GM19438 (cell line): ENCODE results near the gene PLRG1.
A peak's percentile ranks its signal among the peaks of the same experiment; 100 is the strongest.

Source experiments
- ATAC-seq: cut with Tn5 transposase; IDR thresholded peaks from one replicate; pipeline ENCODE4 v1.9.1; 2021; ENCODE audit warnings: low read depth; ENCODE audit not compliant: unreplicated experiment

PLRG1 gene

DNA sequence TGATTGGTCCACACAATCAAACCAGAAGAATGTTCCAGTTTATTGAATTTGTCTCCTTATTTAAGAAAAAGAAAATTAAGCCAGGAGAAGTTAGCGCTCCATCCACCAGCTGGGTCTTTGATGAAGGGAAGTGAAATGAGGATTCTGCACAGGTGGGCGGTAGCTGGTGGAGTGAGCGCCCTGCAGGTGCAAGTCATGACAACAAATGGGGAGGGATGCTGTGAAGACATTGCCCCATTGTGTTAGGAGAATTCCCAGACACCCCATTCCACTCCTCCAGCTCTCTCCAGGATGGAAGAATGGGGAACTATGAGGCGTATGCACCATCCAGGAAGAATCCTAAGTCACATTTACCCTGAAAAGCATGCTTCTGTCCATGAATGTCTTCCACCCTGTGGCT lies 22.9 kb downstream of the PLRG1 start:
- no peak for ATAC-seq

DNA sequence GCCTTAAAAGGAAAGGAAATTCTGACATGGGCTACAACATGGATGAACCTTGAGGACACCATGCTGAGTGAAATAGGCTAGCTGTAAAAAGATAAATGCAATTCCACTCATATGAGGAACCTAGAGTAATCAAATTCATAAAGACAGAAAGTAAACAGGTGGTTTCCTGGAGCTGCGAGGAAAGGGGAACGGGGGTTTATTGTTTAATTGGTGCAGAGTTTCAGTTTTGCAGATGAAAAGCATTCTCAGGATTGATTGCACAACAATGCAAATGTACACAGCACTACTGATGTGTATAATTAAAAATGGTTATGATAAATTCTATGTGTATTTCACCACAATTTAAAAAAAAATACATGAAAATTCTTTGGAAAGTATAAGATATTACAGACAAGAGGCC lies 24.0 kb downstream of the PLRG1 start:
- ATAC-seq = peak; percentile 72

DNA sequence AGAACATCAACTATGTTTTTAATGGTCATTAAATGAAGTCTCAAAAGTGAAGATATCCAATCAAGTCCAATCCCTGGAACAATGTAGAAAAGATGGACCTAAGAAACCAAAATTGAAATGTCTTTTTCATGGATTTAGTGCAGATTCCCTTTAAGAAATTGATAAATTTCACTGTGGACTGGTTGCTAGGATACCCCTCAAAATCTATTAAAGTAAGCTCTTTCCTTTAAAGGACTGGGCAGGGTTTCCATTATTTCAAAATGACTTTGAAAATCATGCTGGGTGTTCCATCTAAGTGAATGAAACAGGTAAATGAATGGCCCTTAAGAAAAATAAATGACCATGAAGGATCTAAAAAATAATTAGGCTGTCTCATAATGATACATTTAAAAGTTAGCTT lies 28.6 kb downstream of the PLRG1 start:
- ATAC-seq = no peak

DNA sequence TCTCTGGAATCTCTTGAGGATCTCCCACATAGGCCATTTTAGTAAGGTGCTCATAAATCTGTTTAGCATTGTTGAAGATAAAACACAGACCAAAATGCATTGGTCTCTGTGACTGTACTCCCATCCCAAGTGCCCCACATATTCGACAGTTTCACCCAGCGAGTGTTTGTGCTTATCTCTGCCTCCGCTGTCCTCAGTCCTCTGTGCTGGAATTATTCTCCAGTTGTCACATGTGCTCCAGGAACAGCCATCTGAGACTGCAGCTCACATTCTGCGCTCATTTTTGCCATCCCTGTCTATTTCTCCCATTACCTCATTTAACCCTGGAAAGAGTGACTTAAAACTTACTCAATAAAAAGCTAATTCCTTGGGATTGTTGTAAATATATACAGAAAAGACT lies 31.0 kb downstream of the PLRG1 start:
- ATAC-seq = no peak

DNA sequence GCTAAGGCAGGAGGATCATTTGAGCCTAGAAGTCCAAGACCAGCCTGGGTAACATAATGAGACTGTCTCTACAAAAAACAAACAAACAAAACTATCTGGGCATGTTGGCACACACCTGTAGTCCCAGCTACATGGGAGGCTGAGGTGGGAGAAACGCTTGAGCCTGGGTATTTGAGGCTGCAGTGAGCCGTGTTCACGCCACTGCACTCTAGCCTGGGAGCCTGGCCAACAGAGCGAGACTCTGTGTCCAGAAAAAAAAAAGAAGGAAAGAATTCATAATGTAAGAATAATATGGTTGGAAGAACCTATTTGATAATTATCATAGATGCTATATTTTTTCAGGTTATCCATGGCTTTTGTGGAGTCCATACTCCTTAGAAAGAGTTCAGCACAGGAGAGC lies 32.6 kb downstream of the PLRG1 start:
- ATAC-seq = no peak

DNA sequence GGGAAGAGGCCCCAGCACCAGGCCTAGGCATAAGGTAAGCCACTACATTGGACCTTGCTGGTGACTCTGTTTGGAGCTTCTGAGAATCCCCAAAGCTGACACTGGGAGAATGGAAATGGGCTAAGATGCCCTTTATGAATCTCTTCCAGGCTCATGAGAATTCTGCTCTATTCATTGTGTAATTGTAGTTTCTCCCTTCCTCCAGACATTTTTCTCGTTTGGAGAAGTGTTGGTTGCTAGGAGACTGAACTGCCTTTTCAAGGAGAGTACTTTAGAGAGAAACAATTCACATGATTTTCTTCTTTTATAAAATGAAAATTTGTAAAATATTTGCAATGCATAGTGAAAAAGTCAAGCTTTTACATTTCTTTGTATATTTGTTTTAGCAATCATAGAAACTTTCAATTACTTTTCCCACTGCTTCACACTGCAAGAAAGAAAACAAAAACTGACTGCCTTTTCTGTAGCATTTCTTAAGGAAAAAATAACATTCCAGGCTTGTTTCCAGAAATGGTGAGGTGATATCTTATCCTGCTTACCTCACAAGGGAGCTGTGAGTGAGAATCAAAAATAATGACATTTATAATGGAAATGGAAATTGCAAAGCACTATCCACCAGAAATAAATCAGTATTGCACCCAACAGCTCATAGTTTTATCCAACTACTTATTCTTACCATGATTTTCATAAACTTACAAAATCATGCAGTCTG lies 33.7 kb downstream of the PLRG1 start:
- ATAC-seq = no peak

DNA sequence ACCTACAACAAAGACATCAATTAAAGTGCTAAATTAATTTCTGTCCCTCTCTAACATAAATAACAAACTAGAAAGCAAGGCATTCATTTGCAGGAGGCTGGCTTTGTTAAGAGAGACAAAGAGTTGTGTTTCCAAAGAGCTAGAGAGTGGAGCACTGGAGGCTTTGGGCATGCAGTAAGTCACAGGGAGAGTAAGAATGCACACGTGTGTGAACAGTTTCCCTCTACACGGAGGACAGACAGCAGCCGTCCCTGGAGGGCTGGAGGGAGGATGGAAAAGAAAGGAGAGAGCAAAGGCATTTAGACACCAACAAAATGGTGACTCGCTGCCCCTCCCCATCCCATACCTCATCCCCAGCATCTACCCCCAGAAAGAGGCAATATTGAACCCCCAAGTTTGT lies 38.2 kb downstream of the PLRG1 start:
- ATAC-seq = no peak

DNA sequence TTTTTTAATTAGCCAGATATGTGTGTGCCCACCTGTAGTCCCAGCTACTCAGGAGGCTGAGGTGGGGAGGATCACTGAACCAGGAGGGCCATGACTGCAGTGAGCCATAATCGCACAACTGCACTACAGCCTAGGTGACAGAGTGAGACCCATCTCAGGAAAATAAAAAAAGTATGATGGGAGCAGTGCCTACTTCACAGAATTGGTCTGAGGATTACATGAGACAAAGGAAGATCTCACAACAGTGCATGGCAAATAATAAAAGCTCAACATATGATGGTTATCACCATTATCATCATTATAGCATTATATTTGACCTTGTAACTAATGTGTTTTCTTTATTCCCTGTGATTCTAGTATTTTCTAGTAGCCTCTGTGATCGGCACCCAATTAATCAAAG lies 38.7 kb downstream of the PLRG1 start:
- ATAC-seq = no peak

DNA sequence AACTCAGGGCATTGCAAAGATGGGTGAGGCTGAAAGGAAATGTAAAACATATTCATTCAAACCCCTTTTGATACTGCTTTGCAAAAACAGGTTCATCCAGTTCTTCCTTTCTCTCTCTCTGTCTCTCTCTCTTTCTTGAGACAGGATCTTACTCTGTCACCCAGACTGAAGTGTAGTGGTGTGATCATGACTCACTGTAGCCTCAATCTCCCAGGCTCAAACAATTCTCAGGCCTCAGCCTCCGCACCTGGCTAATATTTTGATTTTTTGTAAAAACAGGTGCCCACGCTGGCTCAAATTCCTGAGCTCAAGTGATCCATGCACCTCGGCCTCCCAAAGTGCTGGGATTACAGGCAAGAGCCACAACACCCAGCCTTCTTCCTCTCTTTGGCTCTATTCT lies 43.0 kb downstream of the PLRG1 start:
- no peak for ATAC-seq

DNA sequence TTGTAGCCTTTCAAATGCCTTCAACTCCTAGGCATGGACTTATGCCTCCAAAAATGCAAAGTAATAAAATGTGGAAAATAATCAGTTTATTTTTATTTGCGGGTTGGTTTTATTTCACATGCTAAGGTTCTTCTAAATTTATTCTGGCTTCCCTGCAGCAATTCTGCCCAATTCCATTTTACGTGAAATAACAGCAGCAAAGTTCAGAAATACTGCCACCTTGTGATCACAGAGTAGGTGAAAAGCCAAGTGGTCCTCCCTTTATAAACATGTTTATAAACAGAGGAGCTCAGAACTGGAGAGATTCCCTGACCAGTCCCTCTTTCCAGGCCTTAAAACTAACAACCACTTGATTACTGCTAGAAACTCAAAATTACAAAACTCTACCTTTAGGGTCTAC lies 43.9 kb downstream of the PLRG1 start:
- no peak for ATAC-seq

DNA sequence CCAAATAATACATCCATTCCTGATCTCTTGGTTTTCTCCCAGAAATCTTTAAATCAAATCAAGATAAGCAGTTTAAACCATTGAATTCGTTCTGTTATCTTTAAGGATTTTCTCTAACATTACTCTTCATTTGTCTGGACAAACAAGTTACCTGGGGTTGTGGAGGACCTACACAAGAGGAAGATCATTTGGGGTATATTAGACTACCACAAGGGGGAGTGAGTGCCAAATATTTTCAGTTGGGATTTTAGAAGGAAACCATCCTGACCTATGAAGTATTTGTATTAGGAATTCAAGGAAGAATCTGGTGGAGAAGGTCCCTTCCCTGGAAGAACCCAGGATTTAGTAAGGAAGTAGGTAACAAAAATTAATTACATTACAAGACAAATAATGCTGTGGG lies 46.6 kb downstream of the PLRG1 start:
- no peak for ATAC-seq

DNA sequence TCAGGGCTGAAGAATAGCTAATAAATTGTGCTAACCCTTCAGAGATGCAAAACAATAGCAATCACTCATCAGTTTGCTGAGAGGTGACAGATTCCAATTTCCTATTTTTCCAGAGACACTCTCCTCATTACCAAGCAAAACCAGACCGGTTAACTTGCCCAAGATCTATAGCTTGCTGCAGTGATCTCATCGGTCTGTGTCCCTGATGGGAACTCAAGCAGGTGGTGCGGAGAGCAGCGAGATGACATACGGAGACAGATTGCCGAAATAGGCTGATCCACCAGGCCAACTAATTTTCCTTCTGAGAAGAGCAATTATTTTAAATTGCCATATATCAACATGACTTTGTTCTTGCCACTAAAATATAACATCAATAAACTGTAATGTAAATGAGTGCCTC lies 48.1 kb downstream of the PLRG1 start:
- no peak for ATAC-seq

DNA sequence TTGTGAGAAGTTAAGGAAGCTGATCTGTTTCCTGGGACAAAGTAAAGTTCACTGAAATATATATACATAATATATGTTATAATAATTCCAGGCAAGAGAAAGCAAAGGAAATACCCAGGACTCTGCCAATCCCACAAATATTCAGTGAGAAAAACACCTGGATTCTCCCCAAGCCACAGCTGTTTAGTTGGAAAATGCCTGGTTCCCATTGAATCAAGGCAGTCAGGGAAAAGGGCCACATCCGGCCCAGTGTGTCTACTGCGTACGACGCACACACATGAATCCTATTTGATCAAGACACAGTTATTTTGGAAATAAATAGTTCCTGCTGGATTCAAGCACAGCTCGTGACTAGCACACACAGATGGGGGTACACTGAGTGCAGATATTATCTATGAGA lies 52.3 kb downstream of the PLRG1 start:
- ATAC-seq = no peak

DNA sequence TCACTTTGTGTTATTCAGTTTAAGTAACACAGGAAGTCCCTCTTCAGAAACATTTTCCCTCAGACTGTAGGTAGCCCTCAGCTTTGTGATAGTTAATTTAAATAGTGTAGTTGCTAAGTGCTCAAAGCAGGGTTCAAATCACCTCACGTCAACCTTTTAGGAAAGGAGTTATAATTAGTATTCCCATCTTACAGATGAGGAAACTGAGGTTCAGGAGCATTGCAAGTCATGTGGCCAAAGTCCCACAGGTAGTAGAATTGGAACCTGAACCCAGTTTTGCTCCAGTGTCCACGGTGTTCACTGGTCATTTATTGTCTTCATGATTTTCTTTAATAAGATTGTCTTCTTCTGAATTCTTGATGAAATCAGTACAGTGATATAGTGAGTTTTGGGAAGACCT lies 54.3 kb downstream of the PLRG1 start:
- no peak for ATAC-seq

DNA sequence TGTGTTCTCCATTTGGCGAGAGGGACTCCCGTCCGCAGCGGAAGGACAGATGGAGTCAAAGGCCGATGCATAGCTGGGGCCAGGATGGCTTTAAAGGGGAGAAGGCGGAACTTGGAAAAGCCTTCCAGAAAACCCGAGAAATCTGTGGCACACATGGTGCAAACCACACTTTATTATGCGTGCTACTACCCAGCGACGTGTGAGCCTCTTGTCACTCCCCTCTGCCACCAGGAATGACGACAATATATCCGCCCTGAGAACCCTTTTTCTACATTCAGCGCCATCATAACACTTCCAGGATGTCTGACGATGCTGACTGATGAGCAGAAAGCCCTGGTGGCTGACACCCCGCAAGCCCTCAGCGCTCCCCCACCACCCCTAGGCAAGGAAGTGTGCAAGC lies 57.9 kb downstream of the PLRG1 start:
- no peak for ATAC-seq

DNA sequence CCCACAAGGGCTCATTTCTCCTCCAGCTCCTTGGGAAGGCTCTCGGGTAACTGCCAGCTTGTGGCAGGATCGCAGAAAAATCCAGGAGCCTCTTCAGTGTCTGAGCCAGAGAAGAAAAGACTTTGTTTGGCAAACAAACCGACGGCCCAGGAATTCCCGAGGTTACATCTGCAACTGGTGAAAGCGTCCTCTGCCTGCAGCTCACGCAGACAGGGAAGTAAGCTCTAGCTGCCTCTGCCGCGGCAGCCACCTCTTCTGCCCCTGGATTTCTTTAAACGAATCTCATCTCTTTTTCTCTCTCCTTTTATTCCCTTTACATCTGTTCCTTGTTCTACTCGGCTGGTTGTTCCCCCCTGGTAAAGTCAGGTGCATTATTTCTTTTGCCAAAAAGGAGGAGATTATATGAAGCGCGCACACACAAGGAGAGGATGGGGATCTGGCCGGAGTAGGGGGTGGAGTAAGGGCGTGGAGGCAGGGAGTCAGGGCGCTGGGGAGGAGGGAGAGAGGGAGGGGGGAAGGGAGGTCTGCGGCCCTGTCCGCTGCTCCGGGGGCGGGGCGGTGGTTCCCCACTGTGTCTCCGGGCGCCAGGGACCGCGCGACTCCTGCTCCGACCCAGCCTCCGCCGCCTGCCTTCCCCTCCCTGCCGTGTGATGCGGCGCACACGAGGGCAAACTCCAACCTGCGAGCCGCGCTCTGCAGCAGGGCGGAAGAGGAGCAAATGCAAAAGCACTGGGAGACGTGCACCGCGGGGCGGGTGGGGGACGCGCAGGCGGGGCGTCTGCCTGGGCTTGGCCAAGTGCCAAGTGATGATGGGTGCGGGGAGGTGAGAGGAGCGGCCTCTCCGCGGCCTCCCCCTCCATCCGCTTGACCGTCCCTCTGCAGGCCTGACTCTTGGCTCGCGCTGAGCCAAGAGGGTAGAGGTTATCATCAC lies 58.6 kb downstream of the PLRG1 start, which contains the start of gene DCHS2:
Gene DCHS2, minus strand, starts transcription at position 459 of the 931 bp plus-strand sequence. Its CDS starts 444 bp downstream, at position 15.
- peak; percentile 42 for ATAC-seq

DNA sequence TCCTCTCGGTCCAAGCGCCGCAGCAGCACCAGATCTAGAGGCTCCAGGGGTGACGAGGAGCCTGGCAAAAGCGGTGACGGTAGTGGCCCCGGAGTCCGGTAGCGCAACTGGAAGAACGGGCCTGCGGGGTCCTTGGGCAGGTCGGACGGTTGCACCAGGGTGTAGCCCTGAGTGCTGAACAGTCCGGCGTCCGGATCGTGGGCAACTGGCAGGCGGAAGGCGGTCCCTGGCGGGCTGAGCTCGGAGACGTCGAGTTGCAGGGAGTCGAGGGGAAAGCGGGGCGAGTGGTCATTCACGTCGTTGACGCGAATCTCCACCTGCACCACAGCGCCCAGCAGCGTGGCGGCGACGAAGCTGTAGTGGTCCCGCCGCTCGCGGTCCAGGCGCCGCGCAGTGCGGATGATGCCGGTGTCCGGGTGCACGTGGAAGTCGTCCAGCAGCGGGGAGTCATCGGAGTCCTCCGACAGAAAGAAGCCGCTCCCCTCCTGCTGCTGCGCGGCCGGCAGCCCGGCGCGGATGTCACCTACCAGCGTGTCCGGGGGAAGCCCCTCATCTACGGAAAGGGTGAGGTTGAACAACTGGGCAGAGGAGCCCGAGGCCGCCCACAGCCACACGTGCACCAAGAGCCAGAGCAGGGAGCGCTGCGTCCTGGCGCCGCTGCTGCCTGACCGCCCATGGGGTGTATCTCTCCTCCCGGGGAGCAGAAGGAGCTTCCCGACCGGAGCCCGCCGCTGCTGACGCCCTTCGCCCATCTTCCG lies 59.4 kb downstream of the PLRG1 start:
- ATAC-seq = peak; percentile 59

DNA sequence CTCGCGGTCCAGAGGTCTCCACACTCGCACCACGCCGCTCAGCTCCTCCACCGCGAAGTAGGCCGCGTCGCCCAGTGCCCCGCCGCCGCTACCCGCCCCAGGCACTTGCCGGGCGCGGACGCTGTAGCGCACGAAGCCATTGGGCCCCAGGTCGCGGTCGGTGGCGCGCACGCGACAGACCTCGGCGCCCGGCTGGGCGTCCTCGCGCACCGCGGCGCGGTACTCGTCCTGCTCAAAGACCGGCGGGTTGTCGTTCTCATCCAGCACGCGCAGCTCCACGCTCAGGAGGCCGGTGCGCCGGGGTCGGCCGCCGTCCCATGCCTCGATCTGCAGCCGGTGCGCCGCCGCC lies 60.0 kb downstream of the PLRG1 start:
- ATAC-seq = no peak

DNA sequence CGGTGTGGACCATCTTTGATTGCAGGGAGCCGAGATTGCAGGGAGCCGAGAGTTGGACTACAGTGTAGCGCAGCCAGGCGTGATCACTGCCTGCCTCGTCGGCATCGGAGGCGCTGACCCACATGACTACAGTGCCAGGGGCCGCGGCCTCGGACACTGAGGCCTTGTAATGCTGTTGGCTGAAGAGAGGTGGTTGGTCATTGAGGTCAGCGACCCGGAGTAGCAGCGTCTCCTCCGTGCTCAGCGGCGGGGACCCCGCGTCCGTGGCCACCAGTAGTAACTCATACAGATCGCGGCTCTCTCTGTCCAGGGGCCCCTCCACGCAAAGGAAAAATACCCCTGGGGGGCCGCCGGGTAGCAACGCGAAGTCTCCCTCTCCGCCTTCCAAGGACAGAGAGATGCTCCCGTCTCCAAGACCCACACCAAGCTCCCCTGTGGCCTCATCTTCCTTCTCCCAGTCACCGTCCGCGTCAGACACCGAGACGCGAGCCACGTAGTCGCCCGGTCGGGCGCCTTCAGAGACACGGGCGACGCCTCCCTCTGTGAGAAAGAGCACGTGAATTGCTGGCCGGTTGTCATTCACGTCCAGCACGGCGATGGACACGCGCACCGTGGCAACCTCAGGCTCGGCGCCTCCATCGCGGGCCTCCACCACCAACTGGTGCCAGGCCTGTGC lies 60.5 kb downstream of the PLRG1 start:
- ATAC-seq = no peak

DNA sequence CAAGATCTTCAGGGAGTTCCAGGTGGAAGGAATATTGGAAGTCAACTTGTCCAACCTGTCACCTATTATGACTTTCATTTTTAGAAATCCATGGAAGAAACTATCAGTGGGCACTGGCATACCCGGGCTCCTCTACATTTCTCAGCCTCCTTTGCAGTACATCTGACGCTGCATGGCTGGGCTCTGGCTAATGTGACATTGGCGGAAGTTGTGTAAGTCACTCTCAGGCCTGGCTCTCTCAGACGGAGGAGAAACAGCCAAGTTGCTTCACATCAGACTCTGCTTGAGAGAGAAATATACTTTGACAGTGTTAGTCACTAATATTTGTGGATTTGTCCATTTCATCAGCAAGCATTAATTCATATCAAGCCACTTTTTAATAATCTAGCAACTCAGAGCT lies 63.1 kb downstream of the PLRG1 start:
- no peak for ATAC-seq
